Measurements from ENCODE around the gene MLYCD.

MLYCD gene

GRCh38 chr16:83925095-83925905 lies 26.4 kb downstream of the MLYCD start:
- H3K9me3 ChIP-seq, result no peaks in the 10 kb centered on the region; the same call in 1 of the 2 replicates
- no peak for DNase-seq
- H3K36me3 ChIP-seq, result no peaks in the 10 kb centered on the region
- peaks cover 11% of the 10 kb centered on the region; the same call in 1 of the 2 replicates for H3K27me3 ChIP-seq
- H3K4me3 ChIP-seq (ENCODE audit: low read depth, low read length), result no peak overlapping the region
- no peaks in the 10 kb centered on the region for H3K4me1 ChIP-seq
- no peak for TF ChIP-seq CTCF (IDR thresholded peaks at IDR 0.05; ENCODE audit: low read depth, low read length)

GRCh38 chr16:83925957-83926725 lies 27.2 kb downstream of the MLYCD start:
- no peak for TF ChIP-seq CTCF (IDR thresholded peaks at IDR 0.05; ENCODE audit: low read depth, low read length)
- no peaks in the 10 kb centered on the region for H3K36me3 ChIP-seq
- no peak for DNase-seq
- no peaks in the 10 kb centered on the region for H3K9me3 ChIP-seq
- H3K27me3 ChIP-seq, result peaks cover 13% of the 10 kb centered on the region; the same call in 1 of the 2 replicates
- no peak overlapping the region for H3K4me3 ChIP-seq (ENCODE audit: low read depth, low read length)
- no peaks in the 10 kb centered on the region for H3K4me1 ChIP-seq

- Histone ChIP-seq H3K9me3 (no peaks in the 10 kb centered on the region), H3K27me3 (peaks cover 13% of the 10 kb centered on the region; the same call in 1 of the 2 replicates), H3K36me3 (no peaks in the 10 kb centered on the region), H3K4me1 (no peaks in the 10 kb centered on the region), H3K4me3 (ENCODE audit: low read depth, low read length) (no peak overlapping the region)
- DNase-seq, result peak; percentile 70
- TF ChIP-seq CTCF (IDR thresholded peaks at IDR 0.05; ENCODE audit: low read depth, low read length), result peak; percentile 90
Measured at GRCh38 chr16:83926726-83927397, 27.9 kb downstream of the MLYCD start.

GRCh38 chr16:83928341-83929055 lies 29.6 kb downstream of the MLYCD start:
- Histone ChIP-seq H3K27me3 (peaks cover 13% of the 10 kb centered on the region; the same call in 1 of the 2 replicates), H3K36me3 (no peaks in the 10 kb centered on the region), H3K9me3 (no peaks in the 10 kb centered on the region), H3K4me1 (no peaks in the 10 kb centered on the region), H3K4me3 (ENCODE audit: low read depth, low read length) (no peak overlapping the region)
- TF ChIP-seq CTCF (IDR thresholded peaks at IDR 0.05; ENCODE audit: low read depth, low read length), result no peak
- DNase-seq, result no peak

- peaks cover 13% of the 10 kb centered on the region for H3K27me3 ChIP-seq
- H3K4me3 ChIP-seq (ENCODE audit: low read depth, low read length), result no peak overlapping the region
- H3K4me1 ChIP-seq, result no peaks in the 10 kb centered on the region
- TF ChIP-seq CTCF (IDR thresholded peaks at IDR 0.05; ENCODE audit: low read depth, low read length), result no peak
- DNase-seq, result no peak
- H3K36me3 ChIP-seq, result no peaks in the 10 kb centered on the region
- no peaks in the 10 kb centered on the region for H3K9me3 ChIP-seq
Measured at GRCh38 chr16:83929811-83930555, 31.1 kb downstream of the MLYCD start.
